Spleen (tissue), 7 donors: ENCODE results near the gene KRT83.

Experiments used
- CTCF ChIP-seq, 11 experiments: fragments of 200-600 bp in 7 of 11; fragments of 450-650 bp in 4 of 11; sonication (generic) in 4 of 11; IDR thresholded peaks in 8 of 11; conservative IDR thresholded peaks in 3 of 11; 1 replicate in 7 of 11; 2 replicates in 4 of 11; pipeline versions ENCODE4 v1.4.0 to v1.8.0; 2016 to 2021; ENCODE audit warnings: antibody characterized with exemption in 11 of 11, inconsistent platforms in 4 of 11, mild to moderate bottlenecking in 1 of 11
- POLR2A ChIP-seq, 3 donors: fragments of 450-650 bp; IDR thresholded peaks; one replicate each; pipeline ENCODE4 v1.5.1; 2017; ENCODE audit warnings: antibody characterized with exemption in 3 of 3, mild to moderate bottlenecking in 1 of 3
- donor health status: DM: no; HTN: no; CAD: no; lungs with moderate emphysema.
- donor health status: DM: no; HTN: no; CAD: no.
- donor health status: DM: no; HTN: no; CAD: no.

GRCh38 chr12:52306731-52307130, 14.5 kb downstream of the KRT83 start:
- TF ChIP-seq CTCF (IDR thresholded peaks at IDR 0.05 in 8 of 11, conservative IDR thresholded peaks at IDR 0.05 in 3 of 11) (no peak), POLR2A (IDR thresholded peaks at IDR 0.05) (no peak)
